GM12878 (cell line): ENCODE measurements around the gene GABRB3. TPM values are rescaled to one million over a fixed set of nuclear protein-coding genes. Genes with fewer than 3 reads are reported as not detected.

Source experiments
- ATAC-seq: fragments of 200-7000 bp; cut with Tn5 transposase; 3 replicates; pipeline ENCODE4 v1.9.1; 2020; ENCODE audit warnings: mild to moderate bottlenecking, moderate library complexity
- BruUV-seq: library from RNA; stranded (reverse); fragments of 400-500 nt; replicated peaks from 2 replicates; lab custom pipeline; 2021; lab: Mats Ljungman, UMichigan
- CTCF ChIA-PET: fragments of 300-600 bp; sonication (Branson Sonifier 250); formaldehyde crosslinking; extraction: SDS; loops from one replicate; lab custom pipeline; 2021; ENCODE audit warnings: inconsistent platforms; lab: Yijun Ruan, JAX
- POLR2A ChIA-PET: fragments of 350-600 bp; formaldehyde crosslinking; extraction: SDS; loops from one replicate; lab custom pipeline; 2021; ENCODE audit warnings: inconsistent platforms; lab: Charles Lee
- RAD21 ChIA-PET: fragments of 300-600 bp; sonication (Branson Sonifier 250); formaldehyde crosslinking; loops from one replicate; lab custom pipeline; 2023; ENCODE audit warnings: antibody characterized with exemption; ENCODE audit not compliant: unreplicated experiment; lab: Charles Lee
- SMC1A ChIA-PET: fragments of 300-600 bp; sonication (Branson Sonifier 250); formaldehyde crosslinking; loops from one replicate; lab custom pipeline; 2023; ENCODE audit not compliant: unreplicated experiment, uncharacterized antibody; lab: Charles Lee
- DNase-seq: peaks from one replicate; pipeline ENCODE4 v3.0.0-alpha.2; 2011; ENCODE audit warnings: low read depth, low spot score
- FAIRE-seq: peaks from 3 replicates; lab custom pipeline; 2011; peaks lifted over from hg19 to GRCh38; lab: Jason Lieb, UNC
- H2AFZ ChIP-seq: 2 replicates; pipeline ENCODE4 v1.6.0; 2011; ENCODE audit warnings: low read depth, low read length, control low read depth; ENCODE audit not compliant: control insufficient read depth
- H3K27ac ChIP-seq: 2 replicates; pipeline ENCODE4 v1.5.1; 2011; ENCODE audit warnings: control low read depth; ENCODE audit not compliant: control insufficient read depth, insufficient read depth
- H3K27me3 ChIP-seq, 2 experiments: replicated peaks in 1 of 2; 2 replicates each; pipeline versions ENCODE4 v1.6.0 to v1.6.1; 2011; ENCODE audit warnings: low read length in 1 of 2; ENCODE audit not compliant: control insufficient read depth in 2 of 2, insufficient read depth in 2 of 2
- H3K36me3 ChIP-seq, 2 experiments: 2 replicates each; pipeline ENCODE4 v1.5.1; 2011; ENCODE audit warnings: low read length in 1 of 2; ENCODE audit not compliant: control insufficient read depth in 2 of 2, insufficient read depth in 2 of 2
- H3K4me1 ChIP-seq: 2 replicates; pipeline ENCODE4 v1.6.1; 2011; ENCODE audit warnings: mild to moderate bottlenecking, low read length, moderate library complexity, mixed read lengths; ENCODE audit not compliant: control insufficient read depth, insufficient read depth
- H3K4me2 ChIP-seq: 2 replicates; pipeline ENCODE4 v1.6.0; 2011; ENCODE audit warnings: control low read depth; ENCODE audit not compliant: control insufficient read depth, insufficient read depth
- H3K4me3 ChIP-seq: fragments of 200-600 bp; sonication (generic); 2 replicates; pipeline ENCODE4 v1.5.1; 2016
- H3K79me2 ChIP-seq: 2 replicates; pipeline ENCODE4 v1.6.0; 2011; ENCODE audit warnings: low read length; ENCODE audit not compliant: control insufficient read depth, insufficient read depth
- H3K9ac ChIP-seq: 2 replicates; pipeline ENCODE4 v1.8.0; 2011; ENCODE audit warnings: low read length, control low read depth, mixed read lengths; ENCODE audit not compliant: control insufficient read depth, insufficient read depth
- H3K9me3 ChIP-seq: replicated peaks from 3 replicates; pipeline ENCODE4 v1.5.1; 2011; ENCODE audit warnings: mild to moderate bottlenecking, low read length; ENCODE audit not compliant: control insufficient read depth, insufficient read depth
- H4K20me1 ChIP-seq: 2 replicates; pipeline ENCODE4 v1.6.0; 2011; ENCODE audit not compliant: control insufficient read depth, insufficient read depth
- CBX3 ChIP-seq: fragments of 200-600 bp; sonication (generic); IDR thresholded peaks from 2 replicates; pipeline ENCODE4 v1.6.1; 2016; ENCODE audit warnings: low read depth, borderline replicate concordance
- CBX5 ChIP-seq: sonication (generic); IDR thresholded peaks from 2 replicates; pipeline ENCODE4 v1.6.1; 2016; ENCODE audit warnings: low read depth, moderate library complexity, mild to moderate bottlenecking, inconsistent platforms
- CREB1 ChIP-seq: IDR thresholded peaks from 2 replicates; pipeline ENCODE4 v1.6.1; 2012; ENCODE audit warnings: low read depth, mild to moderate bottlenecking, inconsistent platforms
- GATAD2B ChIP-seq: fragments of 450-650 bp; conservative IDR thresholded peaks from 2 replicates; pipeline ENCODE4 v1.6.1; 2017; ENCODE audit warnings: low read depth, mild to moderate bottlenecking, moderate library complexity
- HDAC6 ChIP-seq: fragments of 200-600 bp; sonication (generic); IDR thresholded peaks from one replicate; pipeline ENCODE4 v1.8.0; 2017; ENCODE audit warnings: antibody characterized with exemption; ENCODE audit not compliant: unreplicated experiment
- IKZF1 ChIP-seq: fragments of 450-650 bp; conservative IDR thresholded peaks from 2 replicates; pipeline ENCODE4 v1.6.1; 2017; ENCODE audit warnings: antibody characterized with exemption, mild to moderate bottlenecking
- IRF4 ChIP-seq: IDR thresholded peaks from 2 replicates; pipeline ENCODE4 v1.6.1; 2011; ENCODE audit warnings: low read depth, low read length
- MYC ChIP-seq: IDR thresholded peaks from 2 replicates; pipeline ENCODE4 v1.6.1; 2011; ENCODE audit warnings: mild to moderate bottlenecking, low read length, moderate library complexity, inconsistent platforms; ENCODE audit not compliant: insufficient read depth, insufficient replicate concordance, insufficient read length, severe bottlenecking
- NBN ChIP-seq: fragments of 450-650 bp; IDR thresholded peaks from 2 replicates; pipeline ENCODE4 v1.6.1; 2016
- NFIC ChIP-seq: IDR thresholded peaks from 2 replicates; pipeline ENCODE4 v1.6.1; 2012; ENCODE audit warnings: low read depth, mild to moderate bottlenecking, inconsistent platforms, low read length, moderate library complexity
- NFYA ChIP-seq: IDR thresholded peaks from 2 replicates; pipeline ENCODE4 v1.6.1; 2011; ENCODE audit warnings: low read depth, mild to moderate bottlenecking, low read length, improper control_type of control experiment, borderline replicate concordance
- NR2C1 ChIP-seq: fragments of 450-650 bp; IDR thresholded peaks from 2 replicates; pipeline ENCODE4 v1.6.1; 2017; ENCODE audit warnings: antibody characterized with exemption, mild to moderate bottlenecking, moderate library complexity
- PRDM15 ChIP-seq: fragments of 450-650 bp; formaldehyde crosslinking; IDR thresholded peaks from 2 replicates; pipeline ENCODE4 v1.4.0; 2020; ENCODE audit warnings: mild to moderate bottlenecking, moderate library complexity
- SMAD1 ChIP-seq: fragments of 450-650 bp; IDR thresholded peaks from 2 replicates; pipeline ENCODE4 v1.6.1; 2018; ENCODE audit warnings: mild to moderate bottlenecking, low read depth; ENCODE audit not compliant: partially characterized antibody
- SMC3 ChIP-seq: IDR thresholded peaks from 2 replicates; pipeline ENCODE4 v1.6.1; 2011; ENCODE audit warnings: low read length, improper control_type of control experiment, borderline replicate concordance
- STAT1 ChIP-seq: fragments of 450-650 bp; conservative IDR thresholded peaks from 2 replicates; pipeline ENCODE4 v1.6.1; 2014; ENCODE audit warnings: antibody characterized with exemption, mild to moderate bottlenecking
- TCF3 ChIP-seq: IDR thresholded peaks from 2 replicates; pipeline ENCODE4 v1.6.1; 2012; ENCODE audit warnings: low read depth, mild to moderate bottlenecking, low read length, borderline replicate concordance; ENCODE audit not compliant: insufficient read depth
- WGBS: methylation state at CpG from one replicate; pipeline ENCODE4 v1.1.6; 2016; ENCODE audit warnings: low lambda C conversion rate; ENCODE audit not compliant: insufficient replicate concordance, insufficient coverage; ENCODE audit errors: missing lambda C conversion rate; 5-methylcytosine and 5-hydroxymethylcytosine counted together
- in situ Hi-C: fragments of 300-500 bp; cut with MboI; formaldehyde crosslinking; loops from 9 replicates; pipeline ENCODE4 v1.14.3; 2018; ENCODE audit warnings: mixed read lengths
- intact Hi-C: fragments of 100-400 bp; cut with micrococcal nuclease; formaldehyde crosslinking; loops from one replicate; pipeline ENCODE4 v1.14.2; 2022; ENCODE audit not compliant: unreplicated experiment
- polyA plus RNA-seq, 11 experiments: library from polyadenylated mRNA; depleted of rRNA in 4 of 11; unstranded in 6 of 11; stranded (reverse) in 5 of 11; fragments of >200 nt; fragmentation: Nextera tagmentation in 4 of 11; fragmentation: Illumina TruSeq in 1 of 11; extraction: Ambion mirVana in 4 of 11; extraction: Trizol in 1 of 11; gene quantifications; 1 replicate in 1 of 11; 2 replicates in 10 of 11; pipeline versions ENCODE4 v1.2.1 to v1.2.3, GENCODE V29; 2011 to 2016; ENCODE audit warnings: inconsistent platforms in 2 of 11, missing spikeins in 2 of 11, low read depth in 1 of 11
- total RNA-seq, 4 experiments: library from RNA; depleted of rRNA in 3 of 4; stranded (reverse); fragments of >200 nt in 3 of 4; fragmentation: Illumina TruSeq in 1 of 4; extraction: Trizol in 1 of 4; gene quantifications; 2 replicates each; pipeline versions ENCODE4 v1.2.1 to v1.2.3, GENCODE V29; 2013 to 2021
- TF ChIP-seq, protein P1 (sequence below): IDR thresholded peaks from 2 replicates; pipeline ENCODE4 v1.6.1; 2011; ENCODE audit warnings: mild to moderate bottlenecking, low read depth, low read length, moderate library complexity; ENCODE audit not compliant: insufficient replicate concordance

Gene GABRB3
- total and polyA plus RNA-seq, 10 of the 15 experiments (the other 5 are each of a cell fraction or from before 2014, with no cell fraction given) = 0.05 to 0.08 (median 0.05) TPM; not detected in 7

GRCh38 chr15:26806574-26806973 is 33.7 kb upstream of the GABRB3 start:
- no peaks in the 10 kb centered on the region for H4K20me1 ChIP-seq
- intact Hi-C loops (no loop called here), in situ Hi-C loops (no loop called here)
- no peak overlapping the region for H3K4me2 ChIP-seq
- H3K9ac ChIP-seq = no peak overlapping the region
- DNase-seq = no peak
- ChIA-PET POLR2A (no interaction called here), CTCF (no interaction called here), SMC1A (no interaction called here), RAD21 (no interaction called here)
- ATAC-seq = no peak
- no peaks in the 10 kb centered on the region for H3K79me2 ChIP-seq
- H3K36me3 ChIP-seq = no peaks in the 10 kb centered on the region
- no peak for TF ChIP-seq PRDM15
- no peak for TF ChIP-seq CBX3
- TF ChIP-seq, protein P1, sequence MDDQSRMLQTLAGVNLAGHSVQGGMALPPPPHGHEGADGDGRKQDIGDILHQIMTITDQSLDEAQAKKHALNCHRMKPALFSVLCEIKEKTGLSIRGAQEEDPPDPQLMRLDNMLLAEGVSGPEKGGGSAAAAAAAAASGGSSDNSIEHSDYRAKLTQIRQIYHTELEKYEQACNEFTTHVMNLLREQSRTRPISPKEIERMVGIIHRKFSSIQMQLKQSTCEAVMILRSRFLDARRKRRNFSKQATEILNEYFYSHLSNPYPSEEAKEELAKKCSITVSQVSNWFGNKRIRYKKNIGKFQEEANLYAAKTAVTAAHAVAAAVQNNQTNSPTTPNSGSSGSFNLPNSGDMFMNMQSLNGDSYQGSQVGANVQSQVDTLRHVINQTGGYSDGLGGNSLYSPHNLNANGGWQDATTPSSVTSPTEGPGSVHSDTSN = no peak
- TF ChIP-seq HDAC6 = no peak
- no peak for TF ChIP-seq GATAD2B
- TF ChIP-seq SMC3 = no peak
- no peak for TF ChIP-seq IKZF1
- no peak for TF ChIP-seq CREB1
- no peak for TF ChIP-seq TCF3
- no peak for TF ChIP-seq IRF4
- TF ChIP-seq NR2C1 = no peak
- TF ChIP-seq MYC = no peak
- TF ChIP-seq NBN = no peak
- no peak for TF ChIP-seq NFIC
- TF ChIP-seq SMAD1 = no peak
- no peak for TF ChIP-seq NFYA
- no peak for TF ChIP-seq CBX5
- TF ChIP-seq STAT1 = no peak
- no peak overlapping the region for H3K27ac ChIP-seq
- no TSS peak for BruUV-seq
- WGBS = 59% methylated on average over 5 of the region's 5 CpGs
- H3K4me1 ChIP-seq = no peaks in the 10 kb centered on the region
- no peak for FAIRE-seq
- no peak overlapping the region for H3K4me3 ChIP-seq
- no peaks in the 10 kb centered on the region for H3K27me3 ChIP-seq
- H2AFZ ChIP-seq = no peak overlapping the region
- no peaks in the 10 kb centered on the region for H3K9me3 ChIP-seq
